Duodenal mucosa (tissue), 2 donors: Measurements from ENCODE around the gene HIBADH.

Experiments used
- H3K27ac ChIP-seq: one replicate; pipeline ENCODE4 v1.7.0; 2013; ENCODE audit warnings: low read depth, low read length
- H3K27me3 ChIP-seq, 2 donors: one replicate each; pipeline ENCODE4 v1.7.0; 2013; ENCODE audit warnings: low read length in 2 of 2, control low read depth in 1 of 2; ENCODE audit not compliant: insufficient read depth in 2 of 2, control insufficient read depth in 1 of 2
- H3K36me3 ChIP-seq, 2 donors: one replicate each; pipeline ENCODE4 v1.7.0; 2013; ENCODE audit warnings: low read length in 2 of 2, control low read depth in 1 of 2; ENCODE audit not compliant: insufficient read depth in 2 of 2, control insufficient read depth in 1 of 2
- H3K4me1 ChIP-seq, 2 donors: one replicate each; pipeline ENCODE4 v1.7.0; 2013; ENCODE audit warnings: low read length in 2 of 2, control low read depth in 1 of 2; ENCODE audit not compliant: insufficient read depth in 2 of 2, control insufficient read depth in 1 of 2
- H3K4me3 ChIP-seq, 2 donors: one replicate each; pipeline ENCODE4 v1.7.0; 2013; ENCODE audit warnings: low read length in 2 of 2, low read depth in 1 of 2
- H3K9ac ChIP-seq, 2 donors: one replicate each; pipeline ENCODE4 v1.7.0; 2013; ENCODE audit warnings: low read length in 2 of 2, low read depth in 1 of 2
- H3K9me3 ChIP-seq, 2 donors: one replicate each; pipeline ENCODE4 v1.7.0; 2013; ENCODE audit warnings: low read length in 2 of 2, control low read depth in 1 of 2; ENCODE audit not compliant: control insufficient read depth in 1 of 2

The HIBADH gene

DNA sequence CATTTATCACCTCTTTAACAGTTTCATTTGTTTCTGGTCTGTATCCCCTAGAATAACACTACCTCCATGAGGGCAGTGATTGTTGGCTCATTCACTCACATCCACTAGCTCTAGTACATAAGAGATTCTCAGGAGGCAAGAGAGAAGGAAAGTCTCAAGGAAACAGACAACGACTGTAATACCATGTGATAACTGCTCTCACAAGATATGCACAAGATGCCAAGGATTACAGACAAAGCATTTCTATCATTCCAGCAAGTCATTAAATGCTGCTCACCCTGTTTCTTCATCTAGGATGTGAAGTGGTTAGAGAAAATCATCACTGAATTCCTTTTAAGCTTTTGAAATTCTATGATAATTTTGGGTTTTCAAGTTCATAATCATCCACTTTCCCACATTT, 115.3 kb downstream of the HIBADH start:
- H3K27ac ChIP-seq = no peak overlapping the region
- no peaks in the 10 kb centered on the region for H3K27me3 ChIP-seq

DNA sequence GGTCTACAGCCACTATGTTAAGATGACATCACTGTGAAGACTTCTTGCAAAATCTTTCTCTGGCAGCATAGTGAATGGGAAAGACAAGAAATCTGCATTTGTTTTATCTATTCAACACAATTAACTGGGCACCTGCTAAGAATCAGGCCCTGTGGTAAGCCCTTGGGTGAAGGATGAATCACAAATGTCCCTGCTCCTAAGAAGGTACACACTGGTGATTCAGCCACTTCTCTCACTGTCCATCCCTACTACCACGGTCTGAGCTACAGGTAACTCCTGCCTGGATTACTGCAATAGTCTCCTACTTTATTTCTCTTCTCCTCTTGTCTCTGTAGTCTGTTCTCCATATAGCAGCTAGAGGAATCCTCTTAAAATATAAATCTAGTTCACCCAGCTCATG, 116.1 kb downstream of the HIBADH start:
- H3K27me3 ChIP-seq = no peaks in the 10 kb centered on the region

More for the DNA sequence above, 115.3 kb downstream of the HIBADH start:
- H3K4me3 ChIP-seq = no peak overlapping the region
- no peaks in the 10 kb centered on the region for H3K36me3 ChIP-seq
- no peaks in the 10 kb centered on the region for H3K9me3 ChIP-seq
- H3K9ac ChIP-seq = no peak overlapping the region
- H3K4me1 ChIP-seq = no peaks in the 10 kb centered on the region

DNA sequence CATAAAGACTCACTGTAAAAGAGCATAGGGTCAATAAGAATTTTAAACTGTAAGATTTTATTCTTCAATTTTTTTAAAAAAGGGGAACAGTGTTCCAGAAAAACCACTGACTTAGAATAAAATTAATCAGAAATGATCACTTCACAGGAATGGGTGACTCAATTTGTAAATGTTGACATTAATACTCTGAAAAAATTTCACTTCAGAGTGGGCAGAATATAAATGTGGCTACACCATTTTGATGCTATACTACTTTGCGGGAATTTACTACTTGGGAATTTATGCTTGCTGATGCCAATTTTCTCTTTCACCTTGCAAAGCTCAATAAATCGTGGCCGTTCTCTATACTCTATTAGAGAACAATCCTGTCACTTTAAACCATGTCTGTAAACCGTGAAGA, 126.9 kb downstream of the HIBADH start:
- no peak overlapping the region for H3K4me3 ChIP-seq
- H3K4me1 ChIP-seq = no peaks in the 10 kb centered on the region
- no peaks in the 10 kb centered on the region for H3K9me3 ChIP-seq
- H3K36me3 ChIP-seq = peaks cover 0 to 7% of the 10 kb centered on the region in 2 donors
- H3K27ac ChIP-seq = no peak overlapping the region
- no peak overlapping the region for H3K9ac ChIP-seq
- H3K27me3 ChIP-seq = no peaks in the 10 kb centered on the region

More for the DNA sequence above, 116.1 kb downstream of the HIBADH start:
- Histone ChIP-seq H3K9me3 (peaks cover 0 to 1% of the 10 kb centered on the region in 2 donors), H3K4me3 (no peak overlapping the region), H3K4me1 (no peaks in the 10 kb centered on the region), H3K9ac (no peak overlapping the region), H3K27ac (no peak overlapping the region), H3K36me3 (peaks cover under 1 to 4% of the 10 kb centered on the region in 2 donors)

DNA sequence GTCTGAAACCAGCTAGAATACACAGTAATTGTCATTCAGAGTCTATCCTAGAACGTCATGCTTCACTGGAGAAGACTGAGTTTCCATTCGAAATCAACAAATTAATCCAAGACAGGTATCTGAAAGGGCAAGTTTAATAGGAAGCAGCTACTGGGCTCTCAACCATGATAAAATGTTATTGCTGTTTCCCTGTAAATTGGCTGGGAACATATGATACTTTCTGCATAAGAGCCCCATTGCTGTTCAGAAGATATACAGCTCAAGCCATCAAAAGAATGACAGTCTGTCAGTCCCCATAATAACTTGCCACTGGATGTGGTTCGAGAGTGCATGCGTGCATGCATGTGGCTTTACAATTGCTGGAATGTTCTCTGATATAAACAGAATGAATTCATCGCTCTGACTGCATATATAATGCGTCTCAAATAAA, 129.0 kb downstream of the HIBADH start:
- Histone ChIP-seq H3K9ac (no peak overlapping the region), H3K4me1 (no peaks in the 10 kb centered on the region), H3K4me3 (no peak overlapping the region), H3K27me3 (no peaks in the 10 kb centered on the region), H3K27ac (no peak overlapping the region), H3K9me3 (no peaks in the 10 kb centered on the region), H3K36me3 (peaks cover 3 to 10% of the 10 kb centered on the region in 2 donors)

DNA sequence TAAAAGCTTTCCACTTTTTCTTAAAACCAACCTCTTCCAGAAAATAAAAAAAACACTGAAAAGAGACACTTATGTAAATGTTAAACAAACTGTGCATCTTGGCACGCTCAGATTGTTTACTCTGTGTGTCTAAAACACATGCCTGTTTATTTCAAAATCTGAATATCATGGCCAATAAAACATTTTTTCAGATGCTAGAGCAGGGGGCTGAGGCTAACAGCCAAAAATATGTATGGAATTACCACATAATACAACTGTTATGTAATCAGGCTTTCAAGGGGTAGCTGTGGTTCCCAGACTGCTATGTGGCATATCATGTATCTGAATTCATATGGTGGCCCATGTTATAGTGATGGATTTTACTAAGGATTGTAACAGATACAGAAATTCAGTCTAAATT, 130.4 kb downstream of the HIBADH start:
- Histone ChIP-seq H3K9ac (no peak overlapping the region), H3K27ac (no peak overlapping the region), H3K9me3 (no peaks in the 10 kb centered on the region), H3K4me3 (no peak overlapping the region), H3K4me1 (no peaks in the 10 kb centered on the region), H3K36me3 (peaks cover 3 to 14% of the 10 kb centered on the region in 2 donors), H3K27me3 (no peaks in the 10 kb centered on the region)

DNA sequence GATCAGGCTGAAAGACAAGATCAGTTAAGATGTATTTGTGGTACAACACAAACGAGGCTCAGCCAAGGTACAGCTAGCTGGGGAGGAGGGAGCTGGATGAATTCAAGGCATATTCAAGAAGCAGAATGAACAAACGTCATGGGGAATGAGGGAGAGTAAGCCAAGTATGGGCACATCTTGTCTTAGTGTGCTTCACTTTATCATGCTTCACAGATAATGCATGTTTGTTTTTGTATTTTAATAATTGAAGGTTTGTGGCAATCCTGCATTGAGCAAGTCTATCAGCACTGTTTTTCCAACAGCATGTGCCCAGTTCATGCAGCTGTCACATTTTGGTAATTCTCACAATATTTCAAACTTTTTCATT, 135.4 kb downstream of the HIBADH start:
- Histone ChIP-seq H3K27me3 (no peaks in the 10 kb centered on the region), H3K4me1 (no peaks in the 10 kb centered on the region), H3K9me3 (no peaks in the 10 kb centered on the region), H3K36me3 (peaks cover 22 to 29% of the 10 kb centered on the region in 2 donors), H3K9ac (no peak overlapping the region), H3K27ac (no peak overlapping the region), H3K4me3 (no peak overlapping the region)

DNA sequence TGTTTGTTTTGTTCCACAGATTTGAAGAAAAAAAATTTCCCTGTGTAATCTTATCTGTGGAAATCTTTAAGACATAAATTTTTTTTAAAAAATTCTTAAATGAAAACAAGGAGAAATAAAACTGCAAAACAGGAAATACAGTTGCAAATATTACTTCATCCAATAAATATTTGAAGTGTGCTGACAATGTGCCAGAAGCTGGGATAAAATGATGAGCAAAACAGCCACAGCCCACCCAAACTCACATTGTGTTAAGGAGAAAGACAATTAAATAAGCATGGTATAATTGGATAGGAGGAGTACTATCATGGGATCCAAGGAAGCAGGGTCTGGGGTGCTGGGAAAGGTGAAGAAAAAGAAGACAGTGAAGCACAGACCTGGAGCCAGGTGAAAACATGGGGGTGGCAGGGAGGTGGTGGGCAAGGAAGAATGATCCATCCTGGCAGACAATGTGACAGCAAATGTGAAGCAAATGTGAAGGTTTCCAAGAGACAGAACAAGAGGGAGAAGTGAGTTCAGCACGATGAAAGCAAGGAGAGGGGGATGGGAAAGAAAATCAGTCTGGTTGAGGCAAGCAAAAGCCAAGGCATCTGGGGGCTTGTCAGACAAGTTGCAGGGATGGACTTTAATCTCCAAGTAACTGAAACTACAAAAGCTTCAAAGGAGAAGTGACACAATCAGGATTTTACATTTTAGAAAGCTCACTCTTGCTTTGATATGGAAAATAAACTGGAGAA, 135.9 kb downstream of the HIBADH start:
- Histone ChIP-seq H3K4me3 (no peak overlapping the region), H3K9ac (no peak overlapping the region), H3K4me1 (no peaks in the 10 kb centered on the region), H3K27ac (no peak overlapping the region), H3K9me3 (no peaks in the 10 kb centered on the region), H3K36me3 (peaks cover 22 to 29% of the 10 kb centered on the region in 2 donors), H3K27me3 (no peaks in the 10 kb centered on the region)

DNA sequence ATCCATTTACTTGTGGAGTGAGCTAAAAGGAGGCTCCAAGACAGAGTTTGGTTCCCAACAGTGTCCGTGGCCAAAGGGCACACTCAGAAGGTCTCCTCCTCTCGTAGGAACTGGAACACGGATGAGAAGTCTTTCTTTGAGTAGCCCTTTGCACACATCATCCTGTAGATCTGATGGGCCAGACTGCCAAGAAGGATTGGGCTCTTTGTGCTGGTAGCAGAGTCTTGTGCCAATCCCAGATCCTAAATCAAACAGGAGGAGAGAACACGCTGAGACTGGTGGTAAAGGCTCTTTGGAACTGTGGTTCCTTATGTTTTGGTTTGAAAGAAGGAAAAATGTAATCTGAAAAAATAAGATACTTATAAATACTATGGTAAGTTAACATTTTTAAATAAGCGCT, 136.6 kb downstream of the HIBADH start:
- no peaks in the 10 kb centered on the region for H3K27me3 ChIP-seq
- no peak overlapping the region for H3K27ac ChIP-seq
- no peaks in the 10 kb centered on the region for H3K4me1 ChIP-seq
- no peak overlapping the region for H3K4me3 ChIP-seq
- H3K9me3 ChIP-seq = no peaks in the 10 kb centered on the region
- H3K36me3 ChIP-seq = peaks cover 22 to 29% of the 10 kb centered on the region in 2 donors
- no peak overlapping the region for H3K9ac ChIP-seq

DNA sequence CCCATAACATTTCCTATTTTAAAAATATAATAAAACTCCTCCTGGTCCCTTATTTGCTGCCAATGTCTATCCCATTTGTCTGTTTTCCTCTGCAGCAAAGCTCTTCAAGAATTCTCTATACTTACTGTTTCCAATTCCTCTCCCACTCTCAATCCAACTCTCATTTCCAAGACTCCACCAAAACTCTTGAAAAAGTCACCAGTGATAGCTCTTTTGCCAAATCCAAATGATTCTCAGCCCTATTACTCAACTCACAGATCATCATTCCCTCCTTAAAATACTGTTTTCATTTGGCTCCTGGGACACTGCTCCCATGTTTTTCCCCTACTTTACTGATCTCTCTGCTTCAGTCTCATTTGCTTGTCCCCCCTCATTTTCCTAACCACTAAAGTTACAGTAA, 139.4 kb downstream of the HIBADH start:
- Histone ChIP-seq H3K36me3 (peaks cover 17 to 19% of the 10 kb centered on the region in 2 donors), H3K27me3 (no peaks in the 10 kb centered on the region), H3K4me3 (no peak overlapping the region), H3K9me3 (no peaks in the 10 kb centered on the region), H3K4me1 (no peaks in the 10 kb centered on the region), H3K9ac (no peak overlapping the region), H3K27ac (no peak overlapping the region)

DNA sequence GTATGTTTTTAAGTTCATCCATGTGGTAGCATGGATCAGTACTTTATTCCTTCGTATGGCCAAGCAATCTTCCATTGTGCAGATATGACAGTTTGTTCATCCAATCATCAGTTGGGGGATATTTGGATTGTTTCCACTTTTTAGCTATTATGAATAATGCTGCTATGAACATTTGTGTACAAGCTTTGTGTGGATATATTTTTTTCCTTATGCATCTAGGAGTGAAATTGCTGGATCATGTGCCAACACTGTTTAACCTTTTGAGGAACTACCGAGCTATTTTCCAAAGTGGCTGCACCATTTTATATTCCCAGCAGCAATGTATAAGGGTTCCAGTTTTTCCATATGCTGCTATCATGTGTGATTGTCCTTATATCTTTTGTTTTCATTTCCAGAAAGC, 140.1 kb downstream of the HIBADH start:
- no peaks in the 10 kb centered on the region for H3K27me3 ChIP-seq
- H3K27ac ChIP-seq = no peak overlapping the region
- H3K4me3 ChIP-seq = no peak overlapping the region
- H3K4me1 ChIP-seq = no peaks in the 10 kb centered on the region
- H3K36me3 ChIP-seq = peaks cover 16 to 19% of the 10 kb centered on the region in 2 donors
- H3K9me3 ChIP-seq = no peaks in the 10 kb centered on the region
- no peak overlapping the region for H3K9ac ChIP-seq
